Measurements from ENCODE around the gene DRC3. TPM values are rescaled to one million over a fixed set of nuclear protein-coding genes. Genes with fewer than 3 reads are reported as not detected.

DRC3 gene
- total RNA-seq, 1 experiment from 2014 or later, result 2.4 TPM

GRCh38 chr17:18035704-18036103, 63.0 kb downstream of the DRC3 start:
- Histone ChIP-seq H2AFZ (ENCODE audit: low read depth, low read length, poor library complexity, severe bottlenecking) (no peak overlapping the region), H3K9ac (ENCODE audit: low read length) (no peak overlapping the region), H3K36me3 (ENCODE audit: control insufficient read depth in 1 of 2, insufficient read depth in 2 of 2, low read length in 2 of 2) (no peaks in the 10 kb centered on the region), H3K27me3 (ENCODE audit: insufficient read depth, low read length) (no peaks in the 10 kb centered on the region), H3K9me2 (ENCODE audit: insufficient read depth) (no peaks in the 10 kb centered on the region), H3K4me1 (ENCODE audit: control insufficient read depth in 1 of 2, insufficient read depth in 2 of 2, low read length in 2 of 2) (peaks cover 6 to 30% of the 10 kb centered on the region in 2 experiments; a peak in 3 of 4 replicates), H3K4me3 (replicated peaks in 1 of 2; ENCODE audit: low read depth in 1 of 2, low read length in 2 of 2) (no peak overlapping the region), H3K79me2 (ENCODE audit: insufficient read depth, low read length) (peaks cover 28% of the 10 kb centered on the region), H3K9me3 (ENCODE audit: control insufficient read depth in 1 of 2, insufficient read depth in 1 of 2, low read depth in 1 of 2, low read length in 2 of 2) (no peaks in the 10 kb centered on the region), H3K4me2 (ENCODE audit: low read length) (no peak overlapping the region), H3K27ac (ENCODE audit: low read depth, low read length) (no peak overlapping the region), H4K20me1 (ENCODE audit: insufficient read depth) (no peaks in the 10 kb centered on the region)
- DNase-seq (ENCODE audit: low read depth, low spot score), result no peak
- RAD21 ChIA-PET (ENCODE audit: low non-redundant PET in 1 of 2, low total read pairs in 2 of 2, uncharacterized antibody in 2 of 2, unreplicated experiment in 2 of 2), result no interaction called here
- POLR2A ChIA-PET, result no interaction called here
- intact Hi-C loops (cut with micrococcal nuclease), result loop anchor here (5.0 to 10.0 kb wide), 3 partner anchors 43 to 681 kb away; partner anchors contain the start of gene RAI1
- no peak for ATAC-seq
- BruUV-seq (replicated peaks), result no TSS peak
- CTCF ChIA-PET, result interaction anchor here (1.0 kb wide), 1 partner anchor 10 kb away, joined by 3 read pairs; no protein-coding TSS in a partner anchor
- TF ChIP-seq EGR1 (IDR thresholded peaks at IDR 0.05; ENCODE audit: low read depth), result no peak
- TF ChIP-seq, protein P1, sequence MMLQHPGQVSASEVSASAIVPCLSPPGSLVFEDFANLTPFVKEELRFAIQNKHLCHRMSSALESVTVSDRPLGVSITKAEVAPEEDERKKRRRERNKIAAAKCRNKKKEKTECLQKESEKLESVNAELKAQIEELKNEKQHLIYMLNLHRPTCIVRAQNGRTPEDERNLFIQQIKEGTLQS (IDR thresholded peaks at IDR 0.05), result no peak
- no peak for TF ChIP-seq YY1 (IDR thresholded peaks at IDR 0.05; ENCODE audit: extremely low read depth, insufficient replicate concordance, low read depth, low read length)
- TF ChIP-seq SIN3A (IDR thresholded peaks at IDR 0.05; ENCODE audit: low read depth), result no peak
- no peak for TF ChIP-seq RAD21 (IDR thresholded peaks at IDR 0.05; ENCODE audit: low read depth)
- TF ChIP-seq TCF7L2 (IDR thresholded peaks at IDR 0.05; ENCODE audit: borderline replicate concordance, extremely low read depth, insufficient read depth, insufficient read length), result no peak
- no peak for TF ChIP-seq CTCF (IDR thresholded peaks at IDR 0.05 in 2 of 3, conservative IDR thresholded peaks at IDR 0.05 in 1 of 3; ENCODE audit: borderline replicate concordance in 1 of 3, insufficient read depth in 1 of 3, low read depth in 2 of 3, low read length in 2 of 3)
- no peak for TF ChIP-seq ZNF274 (IDR thresholded peaks at IDR 0.05; ENCODE audit: low read depth, low read length)
- TF ChIP-seq SP1 (IDR thresholded peaks at IDR 0.05; ENCODE audit: low read depth), result no peak
- no peak for TF ChIP-seq EZH2 (IDR thresholded peaks at IDR 0.05)
- no peak for TF ChIP-seq SRF (IDR thresholded peaks at IDR 0.05; ENCODE audit: low read depth)
- no peak for TF ChIP-seq CEBPB (IDR thresholded peaks at IDR 0.05; ENCODE audit: low read depth)
- no peak for TF ChIP-seq POLR2AphosphoS5 (IDR thresholded peaks at IDR 0.05; ENCODE audit: low read depth, low read length)
- TF ChIP-seq FOSL1 (IDR thresholded peaks at IDR 0.05; ENCODE audit: low read depth), result no peak

Data from HCT116 (cell line).